Measurements from ENCODE around the gene KCNK17. TPM values are rescaled to one million over a fixed set of nuclear protein-coding genes. Genes with fewer than 3 reads are reported as not detected.

Gene KCNK17
- total and polyA plus RNA-seq, 4 donors: 2.6 to 6.0 (median 3.4) TPM

- ATAC-seq (ENCODE audit: insufficient read depth, low FRiP score) (no peak), DNase-seq (peak; percentile 22 to 41 (median 40))
- Histone ChIP-seq H3K36me3 (ENCODE audit: control insufficient read depth in 4 of 4, insufficient read depth in 4 of 4, low read length in 4 of 4) (no peaks in the 10 kb centered on the region), H3K9me3 (ENCODE audit: control insufficient read depth in 4 of 4, insufficient read depth in 3 of 4, low read length in 3 of 4) (no peaks in the 10 kb centered on the region), H3K9ac (ENCODE audit: insufficient read depth in 1 of 2, low read length in 2 of 2) (no peak overlapping the region), H3K27me3 (ENCODE audit: control insufficient read depth in 3 of 3, insufficient read depth in 3 of 3, low read length in 2 of 3) (peaks cover 0 to 3% (median 0%) of the 10 kb centered on the region in 3 donors), H3K4me1 (ENCODE audit: control insufficient read depth in 5 of 5, insufficient read depth in 5 of 5, low read length in 5 of 5) (peaks cover 0 to 21% (median 2%) of the 10 kb centered on the region in 5 donors), H3K27ac (ENCODE audit: low read depth in 1 of 2, low read length in 1 of 2) (no peak overlapping the region), H3K4me3 (no peak overlapping the region)
- no peak for TF ChIP-seq CTCF (IDR thresholded peaks at IDR 0.05; ENCODE audit: control extremely low read depth, extremely low read depth)
- WGBS, 2 donors: 69 to 86% methylated on average over 5 of the region's 5 CpGs
Observed at GRCh38 chr6:39295611-39296011, 18.6 kb downstream of the KCNK17 start.

- Histone ChIP-seq H3K4me3 (no peak overlapping the region), H3K9me3 (ENCODE audit: control insufficient read depth in 4 of 4, insufficient read depth in 3 of 4, low read length in 3 of 4) (no peaks in the 10 kb centered on the region), H3K36me3 (ENCODE audit: control insufficient read depth in 4 of 4, insufficient read depth in 4 of 4, low read length in 4 of 4) (no peaks in the 10 kb centered on the region), H3K9ac (ENCODE audit: insufficient read depth in 1 of 2, low read length in 2 of 2) (no peak overlapping the region), H3K4me1 (ENCODE audit: control insufficient read depth in 5 of 5, insufficient read depth in 5 of 5, low read length in 5 of 5) (peaks cover 0 to 21% (median 2%) of the 10 kb centered on the region in 5 donors), H3K27ac (ENCODE audit: low read depth in 1 of 2, low read length in 1 of 2) (no peak overlapping the region), H3K27me3 (ENCODE audit: control insufficient read depth in 3 of 3, insufficient read depth in 3 of 3, low read length in 2 of 3) (peaks cover 0 to 3% (median 0%) of the 10 kb centered on the region in 3 donors)
- TF ChIP-seq CTCF (IDR thresholded peaks at IDR 0.05; ENCODE audit: control extremely low read depth, extremely low read depth): no peak
- no peak for DNase-seq
- 71 to 74% methylated on average over 1 of the region's 1 CpG for whole genome bisulfite sequencing, 2 donors
- ATAC-seq (ENCODE audit: insufficient read depth, low FRiP score): no peak
Observed at GRCh38 chr6:39294899-39295298, 19.3 kb downstream of the KCNK17 start.

GRCh38 chr6:39294133-39294532 is 20.1 kb downstream of the KCNK17 start:
- Histone ChIP-seq H3K27ac (ENCODE audit: low read depth in 1 of 2, low read length in 1 of 2) (no peak overlapping the region), H3K36me3 (ENCODE audit: control insufficient read depth in 4 of 4, insufficient read depth in 4 of 4, low read length in 4 of 4) (no peaks in the 10 kb centered on the region), H3K4me3 (no peak overlapping the region), H3K9me3 (ENCODE audit: control insufficient read depth in 4 of 4, insufficient read depth in 3 of 4, low read length in 3 of 4) (no peaks in the 10 kb centered on the region), H3K9ac (ENCODE audit: insufficient read depth in 1 of 2, low read length in 2 of 2) (no peak overlapping the region), H3K27me3 (ENCODE audit: control insufficient read depth in 3 of 3, insufficient read depth in 3 of 3, low read length in 2 of 3) (peaks cover 0 to 3% (median 0%) of the 10 kb centered on the region in 3 donors), H3K4me1 (ENCODE audit: control insufficient read depth in 5 of 5, insufficient read depth in 5 of 5, low read length in 5 of 5) (peaks cover 0 to 21% (median 2%) of the 10 kb centered on the region in 5 donors)
- 62 to 71% methylated on average over 5 of the region's 5 CpGs for WGBS, 2 donors
- DNase-seq: no peak
- TF ChIP-seq CTCF (IDR thresholded peaks at IDR 0.05; ENCODE audit: control extremely low read depth, extremely low read depth): no peak
- ATAC-seq (ENCODE audit: insufficient read depth, low FRiP score): no peak

- peaks cover 0 to 21% (median 2%) of the 10 kb centered on the region in 5 donors for H3K4me1 ChIP-seq (ENCODE audit: control insufficient read depth in 5 of 5, insufficient read depth in 5 of 5, low read length in 5 of 5)
- DNase-seq (no peak), ATAC-seq (ENCODE audit: insufficient read depth, low FRiP score) (no peak)
- H3K4me3 ChIP-seq: no peak overlapping the region
- no peaks in the 10 kb centered on the region for H3K36me3 ChIP-seq (ENCODE audit: control insufficient read depth in 4 of 4, insufficient read depth in 4 of 4, low read length in 4 of 4)
- WGBS, 2 donors: 93 to 96% methylated on average over 6 of the region's 6 CpGs
- peaks cover 0 to 3% (median 0%) of the 10 kb centered on the region in 3 donors for H3K27me3 ChIP-seq (ENCODE audit: control insufficient read depth in 3 of 3, insufficient read depth in 3 of 3, low read length in 2 of 3)
- H3K9ac ChIP-seq (ENCODE audit: insufficient read depth in 1 of 2, low read length in 2 of 2): no peak overlapping the region
- no peak overlapping the region for H3K27ac ChIP-seq (ENCODE audit: low read depth in 1 of 2, low read length in 1 of 2)
- no peak for TF ChIP-seq CTCF (IDR thresholded peaks at IDR 0.05; ENCODE audit: control extremely low read depth, extremely low read depth)
- no peaks in the 10 kb centered on the region for H3K9me3 ChIP-seq (ENCODE audit: control insufficient read depth in 4 of 4, insufficient read depth in 3 of 4, low read length in 3 of 4)
Observed at GRCh38 chr6:39292637-39293036, 21.6 kb downstream of the KCNK17 start.

Measured in lung (tissue), 12 donors.